HG03460 (cell line): Measurements from ENCODE around the gene ACP5.

ENCODE experiments used
- ATAC-seq: cut with Tn5 transposase; IDR thresholded peaks from one replicate; pipeline ENCODE4 v1.9.1; 2021; ENCODE audit not compliant: unreplicated experiment

Gene ACP5

GRCh38 chr19:11549386-11549953 is 28.0 kb downstream of the ACP5 start:
- no peak for ATAC-seq

- ATAC-seq = no peak
These were observed 29.3 kb downstream of the ACP5 start for GRCh38 chr19:11547929-11548700.

- ATAC-seq = no peak
These were observed 36.2 kb downstream of the ACP5 start for GRCh38 chr19:11541238-11541637.

GRCh38 chr19:11540645-11541044 is 36.8 kb downstream of the ACP5 start:
- ATAC-seq = no peak

- no peak for ATAC-seq
These were observed 37.7 kb downstream of the ACP5 start for GRCh38 chr19:11539495-11540365.

GRCh38 chr19:11538232-11539036 is 39.0 kb downstream of the ACP5 start, which contains the start of gene CNN1:
TSS of gene CNN1 (plus strand) at chr19:11538851. CDS start at chr19:11538928, 77 bp downstream.
- no peak for ATAC-seq

GRCh38 chr19:11535792-11536595 is 41.5 kb downstream of the ACP5 start:
- peak; percentile 59 for ATAC-seq

- no peak for ATAC-seq
These were observed 42.5 kb downstream of the ACP5 start for GRCh38 chr19:11534948-11535347.

GRCh38 chr19:11534538-11534937 is 42.9 kb downstream of the ACP5 start:
- no peak for ATAC-seq

GRCh38 chr19:11530432-11530831 is 47.0 kb downstream of the ACP5 start:
- no peak for ATAC-seq

GRCh38 chr19:11528551-11529341 is 48.7 kb downstream of the ACP5 start, which contains the start of gene ECSIT:
TSS of gene ECSIT (minus strand) at chr19:11529134. CDS start at chr19:11519170, 9,964 bp downstream.
- ATAC-seq = peak; percentile 93
